DND-41 (cell line): ENCODE data around the gene TNXB.
"Not testable (repeated sequence)": the region's sequence is repeated elsewhere in the genome, so short reads cannot be mapped to it uniquely, and the experiment has no call there.

Experiments
- ATAC-seq: fragments of 200-7000 bp; cut with Tn5 transposase; 3 replicates; pipeline ENCODE4 v1.9.1; 2021; ENCODE audit warnings: low read depth; ENCODE audit not compliant: insufficient read depth
- DNase-seq: peaks from one replicate; pipeline ENCODE4 v3.0.0-alpha.2; 2020
- H2AFZ ChIP-seq: 2 replicates; pipeline ENCODE4 v1.6.0; 2012; ENCODE audit warnings: low read depth, low read length
- H3K27ac ChIP-seq: 2 replicates; pipeline ENCODE4 v1.5.1; 2012; ENCODE audit warnings: low read length, inconsistent platforms
- H3K27me3 ChIP-seq: fragments of 200-600 bp; sonication (generic); 2 replicates; pipeline ENCODE4 v1.6.0; 2012; ENCODE audit warnings: low read length, mild to moderate bottlenecking, inconsistent platforms; ENCODE audit not compliant: insufficient read depth, poor library complexity
- H3K36me3 ChIP-seq: 2 replicates; pipeline ENCODE4 v1.5.1; 2012; ENCODE audit warnings: low read length, inconsistent platforms; ENCODE audit not compliant: insufficient read depth
- H3K4me1 ChIP-seq: 2 replicates; pipeline ENCODE4 v1.5.1; 2012; ENCODE audit warnings: mild to moderate bottlenecking, low read length; ENCODE audit not compliant: insufficient read depth
- H3K4me2 ChIP-seq: 2 replicates; pipeline ENCODE4 v1.6.0; 2012; ENCODE audit warnings: mild to moderate bottlenecking, moderate library complexity, low read length, inconsistent platforms; ENCODE audit not compliant: insufficient read depth
- H3K4me3 ChIP-seq, 2 experiments: fragments of 200-600 bp in 1 of 2; shearing (Covaris generic) in 1 of 2; 2 replicates each; pipeline ENCODE4 v1.5.1; 2012 to 2016; ENCODE audit warnings: inconsistent platforms in 2 of 2, low read length in 2 of 2, mild to moderate bottlenecking in 2 of 2, low read depth in 1 of 2, moderate library complexity in 1 of 2
- H3K79me2 ChIP-seq: 2 replicates; pipeline ENCODE4 v1.6.0; 2012; ENCODE audit warnings: low read length, inconsistent platforms; ENCODE audit not compliant: insufficient read depth
- H3K9ac ChIP-seq: 2 replicates; pipeline ENCODE4 v1.6.0; 2012; ENCODE audit warnings: low read depth, mild to moderate bottlenecking, inconsistent platforms, low read length, moderate library complexity
- H3K9me3 ChIP-seq: 2 replicates; pipeline ENCODE4 v1.5.1; 2012; ENCODE audit warnings: low read length, moderate library complexity, mild to moderate bottlenecking, inconsistent platforms; ENCODE audit not compliant: insufficient read depth, severe bottlenecking
- H4K20me1 ChIP-seq: 2 replicates; pipeline ENCODE4 v1.6.0; 2012; ENCODE audit warnings: low read length; ENCODE audit not compliant: insufficient read depth
- EZH2 ChIP-seq: IDR thresholded peaks from 3 replicates; pipeline ENCODE4 v1.6.1; 2012; ENCODE audit warnings: borderline replicate concordance, low read depth, mild to moderate bottlenecking, moderate library complexity, low read length, inconsistent platforms; ENCODE audit not compliant: severe bottlenecking
- TF ChIP-seq, protein P1 (sequence below): IDR thresholded peaks from 2 replicates; pipeline ENCODE4 v1.5.1; 2012; ENCODE audit warnings: borderline replicate concordance, low read length, moderate library complexity, mild to moderate bottlenecking; ENCODE audit not compliant: poor library complexity, severe bottlenecking; ENCODE audit errors: extremely low read depth

The TNXB gene

DNA sequence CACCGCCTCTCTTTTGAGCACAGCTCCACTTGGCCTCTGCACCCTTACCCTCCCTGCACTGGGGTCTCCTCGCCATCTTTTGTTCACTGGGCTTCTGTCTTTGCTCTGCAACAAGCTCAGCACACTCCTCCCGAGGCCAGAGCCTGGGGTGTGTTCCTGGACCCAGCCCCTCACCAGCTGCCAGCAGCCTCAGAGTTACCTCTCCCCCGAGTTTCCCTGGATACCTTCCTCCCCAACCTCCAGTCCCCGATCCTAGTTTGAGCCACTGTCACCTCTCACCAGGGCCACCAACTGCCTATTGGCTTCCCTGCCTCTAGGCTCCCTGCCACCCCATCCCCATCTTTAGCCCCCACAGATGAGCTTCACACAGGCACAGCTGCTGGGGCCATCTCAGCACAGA, 58.6 kb downstream of the TNXB start:
- no peak overlapping the region for H3K4me2 ChIP-seq
- ATAC-seq = no peak
- TF ChIP-seq, protein P1, sequence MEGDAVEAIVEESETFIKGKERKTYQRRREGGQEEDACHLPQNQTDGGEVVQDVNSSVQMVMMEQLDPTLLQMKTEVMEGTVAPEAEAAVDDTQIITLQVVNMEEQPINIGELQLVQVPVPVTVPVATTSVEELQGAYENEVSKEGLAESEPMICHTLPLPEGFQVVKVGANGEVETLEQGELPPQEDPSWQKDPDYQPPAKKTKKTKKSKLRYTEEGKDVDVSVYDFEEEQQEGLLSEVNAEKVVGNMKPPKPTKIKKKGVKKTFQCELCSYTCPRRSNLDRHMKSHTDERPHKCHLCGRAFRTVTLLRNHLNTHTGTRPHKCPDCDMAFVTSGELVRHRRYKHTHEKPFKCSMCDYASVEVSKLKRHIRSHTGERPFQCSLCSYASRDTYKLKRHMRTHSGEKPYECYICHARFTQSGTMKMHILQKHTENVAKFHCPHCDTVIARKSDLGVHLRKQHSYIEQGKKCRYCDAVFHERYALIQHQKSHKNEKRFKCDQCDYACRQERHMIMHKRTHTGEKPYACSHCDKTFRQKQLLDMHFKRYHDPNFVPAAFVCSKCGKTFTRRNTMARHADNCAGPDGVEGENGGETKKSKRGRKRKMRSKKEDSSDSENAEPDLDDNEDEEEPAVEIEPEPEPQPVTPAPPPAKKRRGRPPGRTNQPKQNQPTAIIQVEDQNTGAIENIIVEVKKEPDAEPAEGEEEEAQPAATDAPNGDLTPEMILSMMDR = no peak
- TF ChIP-seq EZH2 = no peak

DNA sequence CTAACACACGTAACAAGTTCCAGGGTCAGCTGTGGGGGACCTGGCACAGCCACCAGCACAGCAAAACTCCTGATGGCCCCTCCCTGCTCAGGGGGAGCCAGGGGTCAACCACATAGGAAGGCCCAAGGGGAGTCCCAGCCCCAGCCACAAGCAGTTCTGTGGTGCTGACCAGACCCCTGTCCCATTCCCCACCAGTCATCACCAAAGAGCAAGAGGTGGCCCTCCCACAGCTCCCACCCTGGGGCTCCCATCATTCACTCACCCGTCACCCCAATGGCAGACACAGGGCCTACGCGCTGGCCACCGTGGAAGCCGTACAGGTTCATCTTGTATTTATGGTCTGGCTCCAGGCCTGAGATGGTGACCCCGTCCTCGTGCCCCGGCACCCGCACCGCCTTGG, 59.4 kb downstream of the TNXB start:
- not testable (repeated sequence) for H2AFZ ChIP-seq, ATAC-seq, H3K4me2 ChIP-seq, H3K79me2 ChIP-seq, H3K4me1 ChIP-seq, H3K27ac ChIP-seq, H3K9ac ChIP-seq, H3K36me3 ChIP-seq, H3K9me3 ChIP-seq, H3K4me3 ChIP-seq, DNase-seq, H4K20me1 ChIP-seq
- H3K27me3 ChIP-seq = peaks cover 21% of the 10 kb centered on the region

More for the DNA sequence above, 58.6 kb downstream of the TNXB start:
- Histone ChIP-seq H3K36me3 (no peaks in the 10 kb centered on the region), H2AFZ (no peak overlapping the region), H3K4me3 (no peak overlapping the region), H3K9ac (no peak overlapping the region), H3K9me3 (no peaks in the 10 kb centered on the region), H4K20me1 (no peaks in the 10 kb centered on the region), H3K27me3 (peaks cover 21% of the 10 kb centered on the region), H3K4me1 (no peaks in the 10 kb centered on the region), H3K27ac (no peak overlapping the region), H3K79me2 (no peaks in the 10 kb centered on the region)
- no peak for DNase-seq

DNA sequence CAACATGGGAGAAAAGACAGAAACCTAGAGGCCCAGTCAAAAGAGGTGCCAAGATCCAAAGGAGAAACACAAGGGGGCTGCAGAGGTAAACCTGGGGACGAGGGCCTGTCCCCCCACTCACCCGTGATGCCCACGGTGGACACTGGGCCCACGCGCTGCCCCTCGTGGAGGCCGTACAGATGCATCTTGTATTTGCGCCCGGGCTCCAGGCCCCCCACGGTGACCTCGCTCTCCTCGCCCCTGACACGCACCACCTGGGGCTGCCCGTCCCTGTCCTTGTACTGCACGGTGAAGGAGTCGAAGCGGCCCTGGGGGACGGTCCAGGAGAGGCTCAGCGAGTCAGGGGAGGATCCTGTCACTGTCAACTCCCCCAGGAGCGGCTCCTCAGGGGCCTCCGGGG, 60.0 kb downstream of the TNXB start:
- H3K9me3 ChIP-seq, H3K9ac ChIP-seq, H3K4me2 ChIP-seq, H3K4me1 ChIP-seq, ATAC-seq, H3K4me3 ChIP-seq, H3K27ac ChIP-seq, DNase-seq, H2AFZ ChIP-seq, H4K20me1 ChIP-seq, H3K79me2 ChIP-seq, H3K36me3 ChIP-seq: not testable (repeated sequence)
- H3K27me3 ChIP-seq = peaks cover 15% of the 10 kb centered on the region

DNA sequence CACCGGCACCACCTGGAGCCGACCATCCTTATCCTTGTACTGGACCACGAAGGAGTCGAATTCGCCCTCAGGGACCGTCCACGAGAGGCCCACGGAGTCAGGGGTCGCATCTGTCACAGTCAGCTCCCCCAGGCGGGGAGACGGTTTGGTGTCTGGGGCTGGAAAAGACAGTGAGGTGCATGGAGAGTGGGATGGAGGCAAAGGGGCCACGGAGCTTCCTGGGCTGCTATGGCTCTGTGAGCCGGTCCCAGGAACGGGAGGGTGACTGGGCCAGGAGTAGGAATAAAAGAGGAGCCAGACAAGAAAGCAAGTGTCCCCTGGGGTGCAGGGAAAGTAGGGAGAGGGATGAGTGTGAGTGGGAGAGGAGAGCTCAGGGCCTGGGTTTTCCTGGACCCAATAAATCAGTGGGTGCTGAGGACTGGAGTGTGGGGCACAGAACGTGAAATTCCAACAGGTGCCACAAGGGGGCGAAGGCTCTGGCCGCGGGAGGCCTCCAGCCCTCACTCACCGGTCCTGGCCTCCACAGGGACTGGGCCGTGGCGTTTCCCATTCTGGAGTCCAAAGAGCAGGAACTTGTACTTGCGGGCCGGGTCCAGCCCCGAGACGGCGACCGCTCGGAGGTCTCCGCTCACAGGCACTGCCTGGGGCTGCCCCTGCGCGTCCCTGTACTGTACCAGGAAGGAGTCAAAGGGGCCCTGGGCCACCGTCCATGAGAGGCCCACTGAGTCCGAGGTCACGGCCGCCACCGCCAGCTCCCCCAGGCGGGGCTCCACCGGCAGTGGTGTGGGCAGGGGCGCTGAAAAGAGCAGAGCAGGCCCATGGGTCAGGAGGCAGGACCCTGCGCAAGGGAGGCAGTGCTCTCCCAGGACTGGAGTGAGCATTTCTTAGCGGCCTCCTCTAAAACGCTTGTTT, 61.0 kb downstream of the TNXB start:
- no peak overlapping the region for H3K4me2 ChIP-seq
- TF ChIP-seq, protein P1 = peak; percentile 80
- TF ChIP-seq EZH2 = no peak
- peak; percentile 86 for ATAC-seq
- H3K27me3 ChIP-seq = peaks cover 12% of the 10 kb centered on the region
- no peaks in the 10 kb centered on the region for H3K36me3 ChIP-seq
- peak; percentile 58 for DNase-seq
- H3K9ac ChIP-seq = no peak overlapping the region
- H3K79me2 ChIP-seq = no peaks in the 10 kb centered on the region
- H3K27ac ChIP-seq = no peak overlapping the region
- peak overlapping the region; percentile 56; the same call in 1 of the 2 replicates for H2AFZ ChIP-seq
- no peaks in the 10 kb centered on the region for H4K20me1 ChIP-seq
- no peak overlapping the region for H3K4me3 ChIP-seq
- H3K9me3 ChIP-seq = no peaks in the 10 kb centered on the region
- no peaks in the 10 kb centered on the region for H3K4me1 ChIP-seq
